Measurements from ENCODE around the gene RCAN1.

RCAN1 gene

DNA sequence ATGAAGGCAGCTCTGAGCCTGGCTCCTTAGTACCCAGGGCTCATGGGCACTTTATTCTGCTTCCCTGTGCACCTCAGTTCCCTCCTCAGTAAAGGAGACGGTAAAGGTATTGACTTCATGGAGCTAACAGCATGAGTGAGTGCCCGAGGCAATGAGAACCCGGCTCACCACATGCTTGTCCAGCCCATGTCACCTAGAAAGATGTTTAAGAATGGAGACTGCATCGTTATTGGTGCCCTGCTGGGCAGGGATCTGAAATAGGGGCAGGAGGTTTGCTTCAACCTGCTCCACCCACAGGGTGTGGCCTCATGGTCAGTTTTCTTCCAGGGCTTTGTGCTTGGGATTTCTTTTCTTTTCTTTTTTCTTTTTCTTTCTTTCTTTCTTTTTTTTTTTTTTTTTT, 95.9 kb downstream of the RCAN1 start:
- Histone ChIP-seq H3K4me3 (ENCODE audit: low read length) (no peak overlapping the region), H3K4me1 (ENCODE audit: control insufficient read depth, low read depth, low read length) (peaks cover 14% of the 10 kb centered on the region), H3K36me3 (ENCODE audit: control insufficient read depth, low read depth, low read length) (no peaks in the 10 kb centered on the region), H3K9ac (ENCODE audit: low read length) (no peak overlapping the region), H3K27me3 (ENCODE audit: control insufficient read depth, insufficient read depth, low read length) (peaks cover under 1% of the 10 kb centered on the region), H3K9me3 (ENCODE audit: control insufficient read depth, low read depth, low read length) (no peaks in the 10 kb centered on the region), H3K27ac (ENCODE audit: low read length) (no peak overlapping the region)

DNA sequence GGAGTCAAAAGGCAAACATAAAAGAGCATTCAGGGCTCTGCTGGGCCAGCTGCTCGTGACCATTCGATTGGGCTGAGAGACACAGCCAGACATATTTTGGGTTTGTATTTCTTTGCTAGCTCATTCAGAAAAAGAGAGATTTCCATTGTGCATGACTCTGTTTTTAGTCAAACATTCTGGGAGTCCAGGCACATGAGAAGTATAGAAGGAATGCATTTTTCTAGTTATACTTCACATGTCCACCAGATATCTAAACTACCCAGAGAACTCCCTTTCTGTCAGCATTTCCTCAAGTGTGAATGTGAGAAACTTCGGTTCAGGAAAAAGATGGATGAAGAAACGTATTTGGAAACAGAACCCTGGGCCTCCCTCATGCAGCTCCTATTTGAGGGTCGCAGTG, 96.6 kb downstream of the RCAN1 start:
- Histone ChIP-seq H3K4me1 (ENCODE audit: control insufficient read depth, low read depth, low read length) (peaks cover 10% of the 10 kb centered on the region), H3K4me3 (ENCODE audit: low read length) (no peak overlapping the region), H3K9ac (ENCODE audit: low read length) (no peak overlapping the region), H3K27me3 (ENCODE audit: control insufficient read depth, insufficient read depth, low read length) (no peaks in the 10 kb centered on the region), H3K36me3 (ENCODE audit: control insufficient read depth, low read depth, low read length) (no peaks in the 10 kb centered on the region), H3K9me3 (ENCODE audit: control insufficient read depth, low read depth, low read length) (no peaks in the 10 kb centered on the region), H3K27ac (ENCODE audit: low read length) (no peak overlapping the region)

DNA sequence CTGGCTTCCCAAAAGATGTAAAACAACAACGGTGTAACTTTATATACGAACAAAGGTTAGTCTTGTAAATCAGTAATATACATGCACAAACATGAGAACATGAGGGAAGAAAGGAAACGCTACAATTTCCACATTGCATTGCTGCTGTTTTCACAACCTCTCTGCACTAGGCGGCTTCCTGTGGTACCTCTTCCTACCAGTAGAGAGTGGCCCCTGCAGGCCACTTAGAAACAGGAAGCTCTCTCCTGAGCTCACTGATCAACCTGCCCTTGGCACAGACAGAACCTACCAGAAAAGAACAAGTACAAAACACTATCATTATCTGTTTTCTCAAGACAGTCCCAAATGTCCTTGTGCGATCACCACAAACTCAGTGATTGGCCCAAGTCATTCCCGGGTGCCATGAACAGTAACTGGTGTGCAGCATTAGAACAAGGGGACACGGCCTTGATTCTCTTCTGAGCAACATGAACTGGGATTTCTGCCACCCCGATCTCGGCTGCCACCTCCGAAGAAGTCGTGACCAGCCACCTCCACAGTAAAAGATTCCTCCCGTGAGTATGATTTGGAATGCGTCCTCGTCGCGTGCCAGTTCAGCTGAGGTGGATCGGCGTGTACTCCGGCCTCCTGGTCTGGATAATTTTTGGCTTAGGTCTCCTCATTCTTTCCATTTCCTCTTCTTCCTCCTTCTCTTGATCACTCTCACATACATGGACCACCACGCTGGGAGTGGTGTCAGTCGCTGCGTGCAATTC, 97.2 kb downstream of the RCAN1 start:
- H3K9me3 ChIP-seq (ENCODE audit: control insufficient read depth, low read depth, low read length), result no peaks in the 10 kb centered on the region
- H3K9ac ChIP-seq (ENCODE audit: low read length), result no peak overlapping the region
- no peak overlapping the region for H3K4me3 ChIP-seq (ENCODE audit: low read length)
- H3K27me3 ChIP-seq (ENCODE audit: control insufficient read depth, insufficient read depth, low read length), result no peaks in the 10 kb centered on the region
- no peaks in the 10 kb centered on the region for H3K36me3 ChIP-seq (ENCODE audit: control insufficient read depth, low read depth, low read length)
- H3K27ac ChIP-seq (ENCODE audit: low read length), result no peak overlapping the region
- peaks cover 4% of the 10 kb centered on the region for H3K4me1 ChIP-seq (ENCODE audit: control insufficient read depth, low read depth, low read length)

DNA sequence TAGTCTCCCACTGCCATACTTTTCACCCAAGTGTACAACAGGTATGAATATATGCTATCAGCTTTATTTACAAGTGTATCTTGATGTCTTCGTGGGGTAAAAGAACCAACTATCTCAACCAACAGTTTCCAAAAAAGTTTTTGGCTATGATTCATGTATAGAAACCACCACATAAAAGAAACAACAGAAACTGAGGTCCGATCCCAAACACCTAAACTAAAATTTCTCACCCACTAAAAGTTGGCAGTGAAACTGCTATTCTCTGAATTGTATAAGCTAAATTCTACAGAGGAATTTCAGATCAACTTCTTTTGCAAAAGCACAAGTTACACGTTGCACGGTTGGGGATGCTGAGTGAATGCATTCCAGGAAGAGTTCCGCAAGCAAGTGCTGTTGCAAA, 97.9 kb downstream of the RCAN1 start:
- Histone ChIP-seq H3K4me1 (ENCODE audit: control insufficient read depth, low read depth, low read length) (peaks cover 4% of the 10 kb centered on the region), H3K27ac (ENCODE audit: low read length) (no peak overlapping the region), H3K9ac (ENCODE audit: low read length) (no peak overlapping the region), H3K27me3 (ENCODE audit: control insufficient read depth, insufficient read depth, low read length) (no peaks in the 10 kb centered on the region), H3K4me3 (ENCODE audit: low read length) (no peak overlapping the region), H3K36me3 (ENCODE audit: control insufficient read depth, low read depth, low read length) (no peaks in the 10 kb centered on the region), H3K9me3 (ENCODE audit: control insufficient read depth, low read depth, low read length) (no peaks in the 10 kb centered on the region)

DNA sequence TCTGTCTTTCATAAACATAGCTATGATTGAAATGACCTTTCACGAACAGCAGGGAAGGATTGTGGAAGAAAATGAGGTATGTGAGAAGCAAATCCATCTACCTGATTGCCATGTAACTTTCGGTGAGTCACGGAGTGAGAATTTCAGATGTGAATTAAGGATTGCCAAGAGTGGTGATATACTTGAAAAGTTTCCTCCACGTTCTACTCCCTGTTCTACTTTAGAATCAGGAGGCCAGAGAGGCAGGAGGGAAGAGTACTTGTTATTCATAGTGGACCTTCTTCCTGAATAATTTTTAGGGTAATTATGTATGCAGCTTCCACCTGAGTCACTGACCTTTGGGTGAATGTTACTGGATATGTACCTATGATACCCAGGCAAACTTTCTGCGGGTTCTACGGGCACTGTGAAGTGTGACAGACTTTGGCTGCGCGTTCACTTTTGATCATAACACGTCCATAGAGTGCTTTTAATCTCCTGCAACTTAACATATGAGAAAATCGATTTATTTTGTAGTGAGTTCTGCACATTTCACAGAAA, 100.3 kb downstream of the RCAN1 start:
- no peaks in the 10 kb centered on the region for H3K27me3 ChIP-seq (ENCODE audit: control insufficient read depth, insufficient read depth, low read length)
- H3K4me1 ChIP-seq (ENCODE audit: control insufficient read depth, low read depth, low read length), result peaks cover 4% of the 10 kb centered on the region
- no peaks in the 10 kb centered on the region for H3K36me3 ChIP-seq (ENCODE audit: control insufficient read depth, low read depth, low read length)
- no peak overlapping the region for H3K9ac ChIP-seq (ENCODE audit: low read length)
- H3K27ac ChIP-seq (ENCODE audit: low read length), result no peak overlapping the region
- H3K9me3 ChIP-seq (ENCODE audit: control insufficient read depth, low read depth, low read length), result no peaks in the 10 kb centered on the region
- H3K4me3 ChIP-seq (ENCODE audit: low read length), result no peak overlapping the region

DNA sequence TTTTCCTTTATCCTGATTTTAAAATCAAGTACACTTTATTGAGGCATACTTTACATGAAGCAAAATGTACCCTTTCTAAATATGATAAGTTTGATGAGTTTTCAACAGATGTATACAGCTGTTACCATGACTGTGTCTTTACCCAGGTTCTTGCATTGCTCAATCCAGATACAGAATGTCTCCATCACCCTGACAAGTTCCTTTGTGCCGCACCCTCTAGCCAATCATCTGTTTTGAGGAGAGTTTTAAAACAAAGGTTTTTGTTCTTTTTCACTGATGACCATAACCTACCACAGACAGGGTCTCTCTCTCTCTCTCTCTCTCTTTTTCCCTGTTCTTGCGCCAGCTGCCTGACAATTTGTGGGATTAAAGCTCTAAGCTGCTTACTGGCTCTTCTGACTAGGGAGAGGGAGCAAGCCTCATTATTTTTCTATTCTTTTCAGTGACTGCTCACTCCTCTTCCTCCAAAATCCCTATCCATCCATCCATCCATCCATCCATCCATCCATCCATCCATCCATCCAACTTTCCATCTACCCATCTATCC, 101.7 kb downstream of the RCAN1 start:
- Histone ChIP-seq H3K4me3 (ENCODE audit: low read length) (no peak overlapping the region), H3K36me3 (ENCODE audit: control insufficient read depth, low read depth, low read length) (no peaks in the 10 kb centered on the region), H3K9ac (ENCODE audit: low read length) (no peak overlapping the region), H3K27ac (ENCODE audit: low read length) (no peak overlapping the region), H3K9me3 (ENCODE audit: control insufficient read depth, low read depth, low read length) (no peaks in the 10 kb centered on the region), H3K4me1 (ENCODE audit: control insufficient read depth, low read depth, low read length) (peaks cover 4% of the 10 kb centered on the region), H3K27me3 (ENCODE audit: control insufficient read depth, insufficient read depth, low read length) (no peaks in the 10 kb centered on the region)

- Histone ChIP-seq H3K36me3 (ENCODE audit: control insufficient read depth, low read depth, low read length) (no peaks in the 10 kb centered on the region), H3K4me1 (ENCODE audit: control insufficient read depth, low read depth, low read length) (no peaks in the 10 kb centered on the region), H3K9me3 (ENCODE audit: control insufficient read depth, low read depth, low read length) (no peaks in the 10 kb centered on the region), H3K4me3 (ENCODE audit: low read length) (no peak within 1 kb of the TSS), H3K27me3 (ENCODE audit: control insufficient read depth, insufficient read depth, low read length) (no peaks in the 10 kb centered on the region), H3K27ac (ENCODE audit: low read length) (no peak within 1 kb of the TSS), H3K9ac (ENCODE audit: low read length) (no peak within 1 kb of the TSS)
Measured at GRCh38 chr21:34511787-34512455, 103.0 kb downstream of the RCAN1 start, which contains the start of gene KCNE1. KCNE1 (minus strand) TSS chr21:34512210; CDS start chr21:34449634, 62,576 bp downstream.

- Histone ChIP-seq H3K4me1 (ENCODE audit: control insufficient read depth, low read depth, low read length) (no peaks in the 10 kb centered on the region), H3K36me3 (ENCODE audit: control insufficient read depth, low read depth, low read length) (no peaks in the 10 kb centered on the region), H3K27ac (ENCODE audit: low read length) (no peak overlapping the region), H3K9me3 (ENCODE audit: control insufficient read depth, low read depth, low read length) (no peaks in the 10 kb centered on the region), H3K4me3 (ENCODE audit: low read length) (no peak overlapping the region), H3K9ac (ENCODE audit: low read length) (no peak overlapping the region), H3K27me3 (ENCODE audit: control insufficient read depth, insufficient read depth, low read length) (no peaks in the 10 kb centered on the region)
Measured at GRCh38 chr21:34511181-34511580, 103.7 kb downstream of the RCAN1 start.

DNA sequence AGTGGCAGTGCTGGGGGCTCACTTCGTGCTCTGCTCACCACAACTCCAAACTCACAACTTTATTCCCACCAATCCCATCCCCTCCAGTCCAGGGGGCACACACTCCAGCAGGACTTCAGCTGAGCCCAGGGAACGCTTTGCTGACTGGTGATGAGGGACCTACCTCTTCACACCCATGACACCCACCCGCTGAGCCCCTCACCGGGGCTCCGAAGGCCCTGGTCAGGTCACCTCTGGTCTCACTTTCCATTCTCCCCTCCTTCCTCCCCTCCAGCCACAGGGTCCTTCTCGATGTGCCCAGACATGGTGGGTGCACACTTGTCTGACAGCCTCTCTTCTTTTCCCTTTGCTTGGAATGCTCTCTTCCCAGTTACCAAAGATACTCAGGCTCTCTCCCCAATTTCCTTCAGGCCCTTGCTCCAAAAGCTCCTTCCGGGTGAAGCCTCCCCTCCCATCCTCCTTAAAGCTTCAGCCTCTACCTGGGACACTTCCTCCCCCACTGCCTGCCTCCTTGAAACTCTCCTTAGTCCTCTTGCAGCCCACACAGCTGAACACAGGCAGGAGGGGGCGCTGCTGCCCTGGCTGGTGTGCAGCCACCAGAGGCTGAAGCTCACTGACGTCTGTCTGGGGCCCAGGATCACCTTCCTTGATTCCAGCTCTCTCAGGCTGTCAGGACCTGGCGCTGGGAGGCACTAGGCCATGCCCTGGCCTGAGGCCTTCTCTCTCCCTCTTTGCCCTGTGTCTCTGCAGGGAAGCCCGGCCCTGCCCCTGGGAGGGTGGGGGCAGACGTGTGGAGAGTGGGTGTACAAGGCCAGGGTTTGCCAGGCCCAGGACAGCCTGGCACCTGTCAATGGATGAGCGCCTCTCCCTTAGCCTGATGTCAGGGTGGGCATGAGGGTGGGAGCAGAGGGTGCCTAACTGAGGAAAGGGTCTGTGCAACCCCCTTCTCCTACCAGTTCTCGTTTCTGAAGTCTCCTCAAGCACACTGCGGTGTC, 104.5 kb downstream of the RCAN1 start:
- Histone ChIP-seq H3K27ac (ENCODE audit: low read length) (no peak overlapping the region), H3K9ac (ENCODE audit: low read length) (no peak overlapping the region), H3K27me3 (ENCODE audit: control insufficient read depth, insufficient read depth, low read length) (no peaks in the 10 kb centered on the region), H3K9me3 (ENCODE audit: control insufficient read depth, low read depth, low read length) (no peaks in the 10 kb centered on the region), H3K4me1 (ENCODE audit: control insufficient read depth, low read depth, low read length) (no peaks in the 10 kb centered on the region), H3K4me3 (ENCODE audit: low read length) (no peak overlapping the region), H3K36me3 (ENCODE audit: control insufficient read depth, low read depth, low read length) (no peaks in the 10 kb centered on the region)

- H3K27me3 ChIP-seq (ENCODE audit: control insufficient read depth, insufficient read depth, low read length), result no peaks in the 10 kb centered on the region
- no peak overlapping the region for H3K4me3 ChIP-seq (ENCODE audit: low read length)
- H3K36me3 ChIP-seq (ENCODE audit: control insufficient read depth, low read depth, low read length), result no peaks in the 10 kb centered on the region
- no peak overlapping the region for H3K9ac ChIP-seq (ENCODE audit: low read length)
- no peaks in the 10 kb centered on the region for H3K9me3 ChIP-seq (ENCODE audit: control insufficient read depth, low read depth, low read length)
- no peaks in the 10 kb centered on the region for H3K4me1 ChIP-seq (ENCODE audit: control insufficient read depth, low read depth, low read length)
- no peak overlapping the region for H3K27ac ChIP-seq (ENCODE audit: low read length)
Measured at GRCh38 chr21:34509151-34509550, 105.8 kb downstream of the RCAN1 start.

DNA sequence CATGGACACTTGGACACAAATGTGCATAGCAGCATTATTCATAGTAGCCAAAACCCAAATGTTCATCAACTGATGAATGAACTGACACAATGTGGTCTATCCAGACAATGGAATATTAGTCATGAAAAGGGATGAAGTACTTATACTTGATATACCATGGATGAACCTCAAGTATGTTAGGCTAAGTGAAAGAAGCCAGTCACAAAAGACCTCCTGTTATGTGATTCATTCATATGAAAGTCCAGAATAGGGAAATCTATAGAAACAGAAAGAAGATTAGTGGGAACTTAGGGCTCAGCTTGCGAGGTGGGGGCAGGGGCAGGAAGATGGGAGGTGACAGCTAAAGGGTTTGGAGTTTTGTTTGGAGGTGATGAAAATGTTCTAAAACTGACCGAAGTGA, 110.3 kb downstream of the RCAN1 start:
- Histone ChIP-seq H3K36me3 (ENCODE audit: control insufficient read depth, low read depth, low read length) (no peaks in the 10 kb centered on the region), H3K4me3 (ENCODE audit: low read length) (no peak overlapping the region), H3K9me3 (ENCODE audit: control insufficient read depth, low read depth, low read length) (no peaks in the 10 kb centered on the region), H3K9ac (ENCODE audit: low read length) (no peak overlapping the region), H3K27me3 (ENCODE audit: control insufficient read depth, insufficient read depth, low read length) (no peaks in the 10 kb centered on the region), H3K27ac (ENCODE audit: low read length) (no peak overlapping the region), H3K4me1 (ENCODE audit: control insufficient read depth, low read depth, low read length) (no peaks in the 10 kb centered on the region)
